Adrenal gland (tissue), 5 donors: ENCODE measurements around the gene MACF1.

ENCODE experiments used
- POLR2A ChIP-seq, 2 donors: fragments of 450-650 bp; IDR thresholded peaks; one replicate each; pipeline ENCODE4 v1.6.1; 2017; ENCODE audit warnings: antibody characterized with exemption in 2 of 2, mild to moderate bottlenecking in 2 of 2, moderate library complexity in 1 of 2
- TF ChIP-seq, protein P1 (sequence below), 6 experiments: fragments of 450-650 bp in 4 of 6; fragments of 200-600 bp in 2 of 6; sonication (generic) in 1 of 6; IDR thresholded peaks; 1 replicate in 5 of 6; 2 replicates in 1 of 6; pipeline versions ENCODE4 v1.5.1 to v1.8.0; 2016 to 2021; ENCODE audit warnings: antibody characterized with exemption in 6 of 6, mild to moderate bottlenecking in 2 of 6, moderate library complexity in 1 of 6
- donor health status: DM: no; HTN: no; CAD: no.

DNA sequence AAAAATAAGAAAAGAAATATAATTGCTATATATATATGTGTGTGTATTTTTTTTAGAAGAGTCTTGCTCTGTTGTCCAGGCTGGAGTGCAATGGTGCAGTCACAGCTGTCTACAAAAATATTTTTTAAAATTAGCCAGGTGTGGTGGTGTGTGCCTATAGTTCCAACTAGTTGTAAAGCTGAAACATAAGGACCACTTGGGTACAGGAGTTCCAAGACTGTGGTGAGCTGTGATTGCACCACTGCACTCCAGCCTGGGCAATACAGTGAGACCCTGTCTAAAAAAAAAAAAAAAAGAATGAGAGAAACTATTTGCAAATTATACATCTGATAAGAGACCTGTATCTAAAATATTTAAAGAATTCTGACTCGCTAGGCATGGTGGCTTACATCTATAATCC, 328.9 kb downstream of the MACF1 start:
- TF ChIP-seq POLR2A (IDR thresholded peaks at IDR 0.05) = no peak
- TF ChIP-seq, protein P1, sequence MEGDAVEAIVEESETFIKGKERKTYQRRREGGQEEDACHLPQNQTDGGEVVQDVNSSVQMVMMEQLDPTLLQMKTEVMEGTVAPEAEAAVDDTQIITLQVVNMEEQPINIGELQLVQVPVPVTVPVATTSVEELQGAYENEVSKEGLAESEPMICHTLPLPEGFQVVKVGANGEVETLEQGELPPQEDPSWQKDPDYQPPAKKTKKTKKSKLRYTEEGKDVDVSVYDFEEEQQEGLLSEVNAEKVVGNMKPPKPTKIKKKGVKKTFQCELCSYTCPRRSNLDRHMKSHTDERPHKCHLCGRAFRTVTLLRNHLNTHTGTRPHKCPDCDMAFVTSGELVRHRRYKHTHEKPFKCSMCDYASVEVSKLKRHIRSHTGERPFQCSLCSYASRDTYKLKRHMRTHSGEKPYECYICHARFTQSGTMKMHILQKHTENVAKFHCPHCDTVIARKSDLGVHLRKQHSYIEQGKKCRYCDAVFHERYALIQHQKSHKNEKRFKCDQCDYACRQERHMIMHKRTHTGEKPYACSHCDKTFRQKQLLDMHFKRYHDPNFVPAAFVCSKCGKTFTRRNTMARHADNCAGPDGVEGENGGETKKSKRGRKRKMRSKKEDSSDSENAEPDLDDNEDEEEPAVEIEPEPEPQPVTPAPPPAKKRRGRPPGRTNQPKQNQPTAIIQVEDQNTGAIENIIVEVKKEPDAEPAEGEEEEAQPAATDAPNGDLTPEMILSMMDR (IDR thresholded peaks at IDR 0.05) = no peak
